PC-9 (cell line): Measurements from ENCODE around the gene INSIG2. TPM values are rescaled to one million over a fixed set of nuclear protein-coding genes. Genes with fewer than 3 reads are reported as not detected.

Experiments used
- BruUV-seq: library from RNA; stranded (reverse); fragments of 400-500 nt; replicated peaks from 2 replicates; lab custom pipeline; 2021; lab: Mats Ljungman, UMichigan
- CTCF ChIA-PET: fragments of 300-600 bp; sonication (Branson Sonifier 250); formaldehyde crosslinking; loops from one replicate; lab custom pipeline; 2022; ENCODE audit warnings: antibody characterized with exemption; lab: Charles Lee
- POLR2A ChIA-PET: fragments of 300-600 bp; sonication (Branson Sonifier 250); formaldehyde crosslinking; loops from one replicate; lab custom pipeline; 2022; ENCODE audit warnings: antibody characterized with exemption; ENCODE audit not compliant: unreplicated experiment; lab: Charles Lee
- DNase-seq, 2 experiments: peaks; one replicate each; pipeline versions ENCODE4 v3.0.0 to v3.0.0-alpha.2; 2015 to 2022; ENCODE audit warnings: mixed read lengths in 1 of 2
- H2AFZ ChIP-seq: fragments of 200-600 bp; sonication (generic); 2 replicates; pipeline ENCODE4 v1.8.1; 2017; ENCODE audit warnings: antibody characterized with exemption
- H3F3A ChIP-seq: fragments of 200-600 bp; sonication (generic); 2 replicates; pipeline ENCODE4 v1.8.1; 2017; ENCODE audit warnings: antibody characterized with exemption, mild to moderate bottlenecking, low read depth; ENCODE audit not compliant: insufficient read depth
- H3K27ac ChIP-seq: fragments of 200-600 bp; sonication (generic); 2 replicates; pipeline ENCODE4 v1.6.1; 2016; ENCODE audit warnings: mixed run types
- H3K27me3 ChIP-seq: fragments of 200-600 bp; sonication (generic); 2 replicates; pipeline ENCODE4 v1.6.1; 2016; ENCODE audit warnings: low read depth, mixed run types; ENCODE audit not compliant: insufficient read depth
- H3K36me3 ChIP-seq: fragments of 200-600 bp; sonication (generic); 2 replicates; pipeline ENCODE4 v1.6.1; 2016; ENCODE audit warnings: low read depth, mixed run types
- H3K4me1 ChIP-seq: fragments of 200-600 bp; sonication (generic); replicated peaks from 2 replicates; pipeline ENCODE4 v1.6.1; 2016; ENCODE audit warnings: mixed run types; ENCODE audit not compliant: insufficient read depth
- H3K4me2 ChIP-seq: fragments of 200-600 bp; sonication (generic); 2 replicates; pipeline ENCODE4 v1.6.1; 2017; ENCODE audit warnings: mixed run types
- H3K4me3 ChIP-seq: fragments of 200-600 bp; sonication (generic); 2 replicates; pipeline ENCODE4 v1.6.1; 2016; ENCODE audit warnings: mixed run types
- H3K79me2 ChIP-seq: fragments of 200-600 bp; sonication (generic); 2 replicates; pipeline ENCODE4 v1.6.1; 2017; ENCODE audit warnings: low read depth, mixed run types
- H3K9me2 ChIP-seq: fragments of 200-600 bp; sonication (generic); 2 replicates; pipeline ENCODE4 v1.8.1; 2017; ENCODE audit warnings: mild to moderate bottlenecking; ENCODE audit not compliant: insufficient read depth
- H3K9me3 ChIP-seq: fragments of 200-600 bp; sonication (generic); 2 replicates; pipeline ENCODE4 v1.8.1; 2016; ENCODE audit warnings: low read depth; ENCODE audit not compliant: insufficient read depth
- H4K20me1 ChIP-seq: fragments of 200-600 bp; sonication (generic); 2 replicates; pipeline ENCODE4 v1.8.1; 2017; ENCODE audit not compliant: insufficient read depth
- CTCF ChIP-seq: fragments of 200-600 bp; sonication (generic); conservative IDR thresholded peaks from 2 replicates; pipeline ENCODE4 v1.6.1; 2017; ENCODE audit warnings: mixed run types, antibody characterized with exemption, mild to moderate bottlenecking, moderate library complexity
- EZH2 ChIP-seq: fragments of 200-600 bp; sonication (generic); IDR thresholded peaks from 2 replicates; pipeline ENCODE4 v1.8.0; 2017; ENCODE audit warnings: antibody characterized with exemption, low read depth
- intact Hi-C: fragments of 100-400 bp; cut with micrococcal nuclease; formaldehyde crosslinking; loops from one replicate; pipeline ENCODE4 v1.10.0; 2022; ENCODE audit not compliant: unreplicated experiment
- total RNA-seq: library from RNA; stranded (reverse); gene quantifications from 2 replicates; pipeline ENCODE4 v1.2.3, GENCODE V29; 2021

The INSIG2 gene
- total RNA-seq, 1 experiment from 2014 or later: 33.6 TPM

- CTCF ChIA-PET: no interaction called here
- TF ChIP-seq EZH2 (no peak), CTCF (no peak)
- Histone ChIP-seq H4K20me1 (no peaks in the 10 kb centered on the region), H3K4me2 (no peak overlapping the region), H3K27me3 (no peaks in the 10 kb centered on the region), H3K9me3 (no peaks in the 10 kb centered on the region), H3K79me2 (no peaks in the 10 kb centered on the region), H3K27ac (no peak overlapping the region), H3K36me3 (no peaks in the 10 kb centered on the region), H3F3A (no peaks in the 10 kb centered on the region), H3K4me3 (no peak overlapping the region), H3K9me2 (no peaks in the 10 kb centered on the region), H2AFZ (no peak overlapping the region), H3K4me1 (peaks cover 11% of the 10 kb centered on the region)
- DNase-seq: no peak
- POLR2A ChIA-PET: no interaction called here
- no TSS peak for BruUV-seq
- intact Hi-C loops: no loop called here
Observed at GRCh38 chr2:118062669-118063068, 25.6 kb upstream of the INSIG2 start.

DNA sequence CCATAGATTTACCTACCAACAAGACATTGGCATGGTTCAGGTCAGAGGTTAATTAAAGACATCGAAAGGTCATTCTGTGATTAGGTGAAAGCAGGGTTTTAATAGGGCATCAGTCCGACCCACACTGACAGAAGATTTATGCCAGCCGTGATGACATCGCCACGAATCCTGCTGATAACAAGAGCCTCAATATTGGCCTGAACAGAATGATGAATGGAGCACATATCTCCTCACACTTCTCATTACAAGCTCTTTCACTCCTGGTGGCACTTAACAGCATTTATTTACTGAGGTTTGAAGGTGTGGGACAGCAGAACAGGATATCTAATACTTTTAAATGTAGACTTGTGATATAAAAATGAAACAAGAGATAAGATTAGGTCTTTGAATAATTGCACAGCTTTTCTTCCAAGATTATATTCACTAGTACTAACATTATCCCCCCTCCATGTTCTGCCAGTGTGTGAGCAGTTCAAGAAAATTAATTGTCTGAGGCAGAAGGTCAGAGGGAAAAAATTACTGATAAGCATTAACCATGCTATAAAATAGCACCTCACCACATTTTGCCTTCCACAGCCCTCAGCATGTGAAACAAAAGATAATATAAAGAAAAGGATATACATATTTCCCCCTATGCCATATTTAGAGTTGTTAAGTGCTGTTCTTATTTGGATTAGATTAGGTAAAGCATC is 23.1 kb upstream of the INSIG2 start:
- Histone ChIP-seq H3K79me2 (no peaks in the 10 kb centered on the region), H3K27ac (no peak overlapping the region), H3F3A (no peaks in the 10 kb centered on the region), H3K9me2 (no peaks in the 10 kb centered on the region), H3K27me3 (no peaks in the 10 kb centered on the region), H3K36me3 (no peaks in the 10 kb centered on the region), H3K9me3 (no peaks in the 10 kb centered on the region), H2AFZ (no peak overlapping the region), H3K4me3 (no peak overlapping the region), H3K4me2 (no peak overlapping the region), H4K20me1 (no peaks in the 10 kb centered on the region), H3K4me1 (peaks cover 11% of the 10 kb centered on the region)
- ChIA-PET POLR2A (no interaction called here), CTCF (no interaction called here)
- DNase-seq: peak in 1 of 2 experiments; percentile 17
- intact Hi-C loops: no loop called here
- TF ChIP-seq EZH2: no peak
- TF ChIP-seq CTCF: no peak
- no TSS peak for BruUV-seq

DNA sequence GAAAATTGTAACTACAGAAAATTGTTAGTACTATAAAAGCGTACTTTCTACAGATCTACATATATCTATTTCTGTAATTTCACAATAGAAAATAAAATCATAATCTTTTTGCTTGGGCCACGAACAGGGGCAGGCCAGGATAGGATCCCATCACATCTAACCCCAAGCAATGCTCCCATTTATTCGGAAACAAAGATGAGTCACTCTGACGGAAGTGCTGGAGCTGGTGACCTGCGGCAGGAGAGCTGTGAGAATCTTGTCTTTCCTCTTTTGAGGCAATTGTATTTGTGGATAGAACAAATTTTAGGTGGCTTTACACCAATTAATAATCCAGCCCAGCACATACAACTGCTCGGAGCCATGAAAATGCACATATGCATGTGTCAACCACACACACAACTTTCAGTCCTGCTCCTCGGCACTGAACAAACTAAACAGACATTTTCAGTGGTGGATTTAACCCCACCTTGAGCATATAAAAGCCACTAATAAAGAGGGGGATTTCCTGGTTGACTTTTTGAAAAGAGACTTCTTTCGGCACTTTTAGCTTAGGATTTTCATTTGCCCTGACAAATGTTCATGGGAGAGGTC is 22.3 kb upstream of the INSIG2 start:
- no peak for TF ChIP-seq CTCF
- no peak for TF ChIP-seq EZH2
- H4K20me1 ChIP-seq: no peaks in the 10 kb centered on the region
- H3K9me2 ChIP-seq: no peaks in the 10 kb centered on the region
- no peak overlapping the region for H3K4me3 ChIP-seq
- H3F3A ChIP-seq: no peaks in the 10 kb centered on the region
- no TSS peak for BruUV-seq
- DNase-seq: peak in 1 of 2 experiments; percentile 32
- H3K4me2 ChIP-seq: no peak overlapping the region
- no peak overlapping the region for H3K27ac ChIP-seq
- no peaks in the 10 kb centered on the region for H3K9me3 ChIP-seq
- ChIA-PET CTCF (no interaction called here), POLR2A (no interaction called here)
- no peaks in the 10 kb centered on the region for H3K79me2 ChIP-seq
- no peak overlapping the region for H2AFZ ChIP-seq
- peaks cover 10% of the 10 kb centered on the region for H3K4me1 ChIP-seq
- H3K27me3 ChIP-seq: no peaks in the 10 kb centered on the region
- no peaks in the 10 kb centered on the region for H3K36me3 ChIP-seq
- intact Hi-C loops: no loop called here
